Ovary (tissue), 9 donors: Measurements from ENCODE around the gene PDXDC1. TPM values are rescaled to one million over a fixed set of nuclear protein-coding genes. Genes with fewer than 3 reads are reported as not detected.
A peak's percentile ranks its signal among the peaks of the same experiment; 100 is the strongest.
"Not testable (repeated sequence)": the region's sequence is repeated elsewhere in the genome, so short reads cannot be mapped to it uniquely, and the experiment has no call there.

Experiments used
- DNase-seq, 5 donors: peaks; one replicate each; pipeline ENCODE4 v3.0.0-alpha.2; 2019 to 2020
- H3K27ac ChIP-seq, 2 donors: fragments of 200-600 bp; one replicate each; pipeline versions ENCODE4 v1.5.1 to v1.8.0; 2019 to 2022
- H3K27me3 ChIP-seq: fragments of 200-600 bp; one replicate; pipeline ENCODE4 v1.8.0; 2022
- H3K36me3 ChIP-seq: fragments of 200-600 bp; sonication (generic); one replicate; pipeline ENCODE4 v1.5.1; 2019
- H3K4me1 ChIP-seq: one replicate; pipeline ENCODE4 v1.8.1; 2013; ENCODE audit warnings: mild to moderate bottlenecking, moderate library complexity; ENCODE audit not compliant: insufficient read depth
- H3K4me3 ChIP-seq: fragments of 200-600 bp; sonication (generic); one replicate; pipeline ENCODE4 v1.5.1; 2017
- H3K9me3 ChIP-seq, 2 donors: fragments of 200-600 bp in 1 of 2; sonication (generic) in 1 of 2; one replicate each; pipeline versions ENCODE4 v1.5.1 to v1.8.1; 2013 to 2019; ENCODE audit warnings: mild to moderate bottlenecking in 1 of 2, moderate library complexity in 1 of 2
- WGBS, 3 donors: extraction: QIAGEN DNeasy Blood & Tissue Kit in 1 of 3; methylation state at CpG; one replicate each; pipeline versions ENCODE4 v1.1.5 to v1.1.7; 2013 to 2017; 5-methylcytosine and 5-hydroxymethylcytosine counted together
- intact Hi-C, 4 donors: fragments of 100-400 bp; cut with DNase I; formaldehyde crosslinking; loops; one replicate each; pipeline versions ENCODE4 v1.11.0 to v1.15.1; 2022 to 2023
- polyA plus RNA-seq, 2 donors: library from polyadenylated mRNA; stranded (reverse); fragments of 200-250 nt in 1 of 2; fragments of 350-450 nt in 1 of 2; fragmentation: Illumina TruSeq in 1 of 2; extraction: RNeasy Lipid Tissue Mini Kit (QIAGEN cat#74804) in 1 of 2; gene quantifications; one replicate each; pipeline ENCODE4 v1.2.3, GENCODE V29; 2013 to 2014
- total RNA-seq, 7 donors: library from RNA; depleted of rRNA in 2 of 7; stranded (reverse); fragments of >200 nt in 2 of 7; fragmentation: NEBNext Ultra II Directional in 3 of 7; extraction: Animal tissue kit (Norgen Biotek cat#: 25700) in 3 of 7; gene quantifications; one replicate each; pipeline versions ENCODE4 v1.1.0 to v1.2.4, GENCODE V29; 2016 to 2023
- donor health status: DM: no; HTN: no; CAD: no; lungs with moderate emphysema.
- donor health status: DM: no; HTN: no; CAD: no.
- donor health status: Bipolar disorder and iron deficiency.
- donor health status: DM: yes; HTN: yes; CAD: no.
- donor health status: DM: no; HTN: no; CAD: no.
- donor health status: DM: yes; HTN: yes; CAD: no.

The PDXDC1 gene
- total and polyA plus RNA-seq, 9 donors, result 36.9 to 69.3 (median 59.3) TPM

DNA sequence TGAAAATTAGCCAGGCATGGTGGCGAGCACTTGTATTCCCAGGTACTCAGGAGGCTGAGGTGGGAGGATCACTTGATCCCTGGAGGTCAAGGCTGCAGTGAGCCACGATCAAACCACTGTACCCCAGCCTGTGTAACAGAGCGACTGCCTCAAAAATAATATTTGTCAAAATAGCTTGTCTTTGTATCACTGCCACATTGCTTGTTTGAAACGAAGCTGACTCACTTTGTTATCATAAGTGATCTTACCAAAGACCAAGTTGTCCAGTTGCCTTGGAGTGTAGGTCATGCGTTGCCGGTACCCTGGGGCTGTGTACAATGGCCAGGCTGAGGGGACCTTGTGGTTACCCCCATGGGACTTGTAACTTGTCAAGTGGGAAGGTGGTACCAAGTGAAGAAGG is 21.9 kb downstream of the PDXDC1 start:
- H3K9me3 ChIP-seq, DNase-seq, H3K27ac ChIP-seq, H3K36me3 ChIP-seq, intact Hi-C loops, H3K4me1 ChIP-seq, H3K4me3 ChIP-seq, H3K27me3 ChIP-seq: not testable (repeated sequence)
- WGBS, 3 donors, result 77 to 82% (median 80%) methylated on average over 6 of the region's 6 CpGs

GRCh38 chr16:14998300-14998699 is 23.5 kb downstream of the PDXDC1 start:
- H3K36me3 ChIP-seq, H3K27ac ChIP-seq, H3K27me3 ChIP-seq, H3K9me3 ChIP-seq, H3K4me1 ChIP-seq, DNase-seq, H3K4me3 ChIP-seq, intact Hi-C loops: not testable (repeated sequence)
- 95 to 96% (median 96%) methylated on average over 7 of the region's 7 CpGs for WGBS, 3 donors

GRCh38 chr16:14999845-15000244 is 25.0 kb downstream of the PDXDC1 start:
- H3K36me3 ChIP-seq, intact Hi-C loops, H3K27ac ChIP-seq, H3K9me3 ChIP-seq, H3K4me1 ChIP-seq, H3K27me3 ChIP-seq, DNase-seq, H3K4me3 ChIP-seq: not testable (repeated sequence)
- 81 to 87% (median 86%) methylated on average over 3 of the region's 3 CpGs for WGBS, 3 donors

DNA sequence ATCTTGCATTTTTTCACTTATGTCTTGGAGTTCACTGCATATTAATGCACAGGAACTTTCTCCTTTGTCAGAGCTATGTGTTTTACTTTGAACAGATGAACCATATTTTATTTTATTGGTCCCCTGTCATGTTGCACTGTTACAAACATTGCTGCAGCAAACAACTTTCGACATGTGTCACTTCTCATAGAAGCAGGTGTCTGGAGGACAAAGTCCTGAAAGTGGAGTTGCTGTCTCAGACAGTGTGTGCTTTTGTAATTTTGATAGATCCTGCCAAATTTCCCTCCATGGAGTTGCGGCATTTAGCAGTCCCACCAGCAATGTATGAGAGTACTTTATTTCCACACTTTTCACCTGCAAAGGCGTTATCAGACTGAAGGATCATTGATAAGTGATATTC is 27.6 kb downstream of the PDXDC1 start:
- H3K36me3 ChIP-seq, intact Hi-C loops, H3K4me3 ChIP-seq, DNase-seq, H3K9me3 ChIP-seq, H3K4me1 ChIP-seq, H3K27me3 ChIP-seq, H3K27ac ChIP-seq: not testable (repeated sequence)
- 83 to 100% (median 95%) methylated on average over 1 of the region's 3 CpGs for WGBS, 3 donors

- DNase-seq, intact Hi-C loops, H3K27me3 ChIP-seq, H3K9me3 ChIP-seq, H3K4me1 ChIP-seq, H3K27ac ChIP-seq, H3K4me3 ChIP-seq, H3K36me3 ChIP-seq: not testable (repeated sequence)
- 74 to 95% (median 83%) methylated on average over 5 of the region's 5 CpGs for WGBS, 3 donors
Observed at GRCh38 chr16:15005357-15006132, 30.7 kb downstream of the PDXDC1 start.

DNA sequence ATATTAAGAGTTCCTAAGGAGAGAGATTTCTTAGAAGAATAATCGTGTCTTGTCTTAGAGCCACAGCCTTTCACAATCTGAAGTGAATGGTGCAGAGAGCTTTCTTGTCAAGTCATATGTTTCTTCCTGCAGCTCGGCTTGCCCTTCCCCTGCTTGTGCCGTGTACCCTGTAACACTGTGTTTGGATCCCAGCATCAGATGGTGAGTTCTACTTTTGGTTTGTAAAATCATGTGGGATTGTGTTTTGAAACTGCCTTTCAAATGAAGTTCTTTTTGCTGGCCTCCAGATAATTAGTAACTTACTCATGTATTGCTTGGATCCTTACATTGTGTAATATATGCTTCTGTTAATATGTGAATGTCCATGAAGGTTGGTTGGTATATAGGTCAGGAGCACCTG is 33.8 kb downstream of the PDXDC1 start:
- intact Hi-C loops, H3K4me1 ChIP-seq, H3K4me3 ChIP-seq, H3K27me3 ChIP-seq, H3K27ac ChIP-seq, H3K9me3 ChIP-seq, H3K36me3 ChIP-seq, DNase-seq: not testable (repeated sequence)
- WGBS, 3 donors, result 76 to 92% (median 88%) methylated on average over 3 of the region's 3 CpGs

- WGBS, 3 donors, result 94 to 95% (median 94%) methylated on average over 10 of the region's 10 CpGs
- H3K27me3 ChIP-seq, H3K4me3 ChIP-seq, intact Hi-C loops, DNase-seq, H3K27ac ChIP-seq, H3K9me3 ChIP-seq, H3K36me3 ChIP-seq, H3K4me1 ChIP-seq: not testable (repeated sequence)
Observed at GRCh38 chr16:15012941-15013340, 38.1 kb downstream of the PDXDC1 start.

- 95 to 99% (median 98%) methylated on average over 3 of the region's 3 CpGs for WGBS, 3 donors
- DNase-seq, H3K9me3 ChIP-seq, H3K4me3 ChIP-seq, H3K27ac ChIP-seq, H3K4me1 ChIP-seq, H3K36me3 ChIP-seq, H3K27me3 ChIP-seq, intact Hi-C loops: not testable (repeated sequence)
Observed at GRCh38 chr16:15015671-15016070, 40.8 kb downstream of the PDXDC1 start.

DNA sequence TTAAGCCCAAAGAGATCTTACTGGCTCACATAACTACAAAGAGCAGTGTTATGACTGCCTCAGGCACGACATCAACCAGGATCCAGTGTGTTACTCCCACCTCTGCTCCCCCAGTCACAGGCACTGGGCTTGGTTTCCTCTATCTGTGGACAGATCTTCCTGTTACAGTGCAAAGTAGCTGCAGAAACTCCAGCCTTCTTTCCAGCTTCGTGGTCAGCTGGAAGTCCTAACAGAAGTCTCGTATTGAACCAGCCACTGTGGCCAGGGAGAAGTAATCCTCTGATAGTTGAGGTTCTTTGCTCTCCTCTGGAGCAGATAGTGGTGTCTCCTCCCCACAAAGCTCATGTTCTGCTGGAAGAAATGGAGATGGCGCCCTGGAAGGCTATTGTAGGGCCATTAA is 41.5 kb downstream of the PDXDC1 start:
- H3K4me1 ChIP-seq, H3K9me3 ChIP-seq, intact Hi-C loops, H3K4me3 ChIP-seq, H3K27me3 ChIP-seq, H3K36me3 ChIP-seq, H3K27ac ChIP-seq, DNase-seq: not testable (repeated sequence)
- 66 to 80% (median 70%) methylated on average over 4 of the region's 4 CpGs for WGBS, 3 donors

- H3K36me3 ChIP-seq, H3K9me3 ChIP-seq, H3K27ac ChIP-seq, H3K4me1 ChIP-seq, H3K27me3 ChIP-seq, intact Hi-C loops, H3K4me3 ChIP-seq: not testable (repeated sequence)
- 5 to 16% (median 5%) methylated on average over 4 of the region's 4 CpGs for whole genome bisulfite sequencing, 3 donors
- peak in 2 of 5 donors; percentile 42 to 55 for DNase-seq
Observed at GRCh38 chr16:15016951-15017580, 42.2 kb downstream of the PDXDC1 start.

GRCh38 chr16:15021429-15021828 is 46.6 kb downstream of the PDXDC1 start:
- H3K9me3 ChIP-seq, DNase-seq, H3K27me3 ChIP-seq, H3K36me3 ChIP-seq, H3K4me1 ChIP-seq, H3K4me3 ChIP-seq, H3K27ac ChIP-seq, intact Hi-C loops: not testable (repeated sequence)
- WGBS, 3 donors, result 77 to 86% (median 84%) methylated on average over 7 of the region's 7 CpGs

- H3K4me1 ChIP-seq, H3K36me3 ChIP-seq, H3K27ac ChIP-seq, intact Hi-C loops, H3K27me3 ChIP-seq, H3K4me3 ChIP-seq, H3K9me3 ChIP-seq: not testable (repeated sequence)
- peak in 1 of 5 donors; percentile 11 for DNase-seq
- 47 to 51% (median 48%) methylated on average over 4 of the region's 4 CpGs for WGBS, 3 donors
Observed at GRCh38 chr16:15022194-15022593, 47.4 kb downstream of the PDXDC1 start.
